ENCODE measurements around the gene EEIG1.

- TF ChIP-seq ZNF585B (tag by site-specific recombination; IDR thresholded peaks at IDR 0.05) (no peak), CTCF (tag by site-specific recombination; IDR thresholded peaks at IDR 0.05) (no peak), ZNF670 (tag by site-specific recombination; IDR thresholded peaks at IDR 0.05; ENCODE audit: low read depth) (no peak), ZNF133 (tag by site-specific recombination; IDR thresholded peaks at IDR 0.05) (no peak), PRDM2 (tag by site-specific recombination; IDR thresholded peaks at IDR 0.05; ENCODE audit: borderline replicate concordance) (no peak), ZNF202 (tag by site-specific recombination; IDR thresholded peaks at IDR 0.05; ENCODE audit: borderline replicate concordance) (no peak), HOXC10 (CRISPR knock-in tag; IDR thresholded peaks at IDR 0.05) (no peak), ZBTB6 (tag by site-specific recombination; IDR thresholded peaks at IDR 0.05) (no peak), MYNN (tag by site-specific recombination; IDR thresholded peaks at IDR 0.05; ENCODE audit: borderline replicate concordance) (no peak), ZNF843 (tag by site-specific recombination; IDR thresholded peaks at IDR 0.05) (no peak)
- TF ChIP-seq, protein P1, sequence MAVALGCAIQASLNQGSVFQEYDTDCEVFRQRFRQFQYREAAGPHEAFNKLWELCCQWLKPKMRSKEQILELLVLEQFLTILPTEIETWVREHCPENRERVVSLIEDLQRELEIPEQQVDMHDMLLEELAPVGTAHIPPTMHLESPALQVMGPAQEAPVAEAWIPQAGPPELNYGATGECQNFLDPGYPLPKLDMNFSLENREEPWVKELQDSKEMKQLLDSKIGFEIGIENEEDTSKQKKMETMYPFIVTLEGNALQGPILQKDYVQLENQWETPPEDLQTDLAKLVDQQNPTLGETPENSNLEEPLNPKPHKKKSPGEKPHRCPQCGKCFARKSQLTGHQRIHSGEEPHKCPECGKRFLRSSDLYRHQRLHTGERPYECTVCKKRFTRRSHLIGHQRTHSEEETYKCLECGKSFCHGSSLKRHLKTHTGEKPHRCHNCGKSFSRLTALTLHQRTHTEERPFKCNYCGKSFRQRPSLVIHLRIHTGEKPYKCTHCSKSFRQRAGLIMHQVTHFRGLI (tag by site-specific recombination; IDR thresholded peaks at IDR 0.05): no peak
- TF ChIP-seq, protein P2, sequence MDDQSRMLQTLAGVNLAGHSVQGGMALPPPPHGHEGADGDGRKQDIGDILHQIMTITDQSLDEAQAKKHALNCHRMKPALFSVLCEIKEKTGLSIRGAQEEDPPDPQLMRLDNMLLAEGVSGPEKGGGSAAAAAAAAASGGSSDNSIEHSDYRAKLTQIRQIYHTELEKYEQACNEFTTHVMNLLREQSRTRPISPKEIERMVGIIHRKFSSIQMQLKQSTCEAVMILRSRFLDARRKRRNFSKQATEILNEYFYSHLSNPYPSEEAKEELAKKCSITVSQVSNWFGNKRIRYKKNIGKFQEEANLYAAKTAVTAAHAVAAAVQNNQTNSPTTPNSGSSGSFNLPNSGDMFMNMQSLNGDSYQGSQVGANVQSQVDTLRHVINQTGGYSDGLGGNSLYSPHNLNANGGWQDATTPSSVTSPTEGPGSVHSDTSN (CRISPR knock-in tag; IDR thresholded peaks at IDR 0.05): no peak
These were observed 2.1 kb upstream of the EEIG1 start for GRCh38 chr9:127982912-127983311.

All from HEK293 (cell line).